NCI-H226 (cell line): ENCODE data around the gene ZNF98.

ENCODE experiments used
- DNase-seq: peaks from one replicate; pipeline ENCODE4 v3.0.0-alpha.2; 2015

The ZNF98 gene

GRCh38 chr19:22422211-22422610, at the start of gene ZNF98:
Gene ZNF98 (minus strand): TSS chr19:22422346. CDS start chr19:22422224, 122 bp downstream.
- no peak for DNase-seq

- no peak for DNase-seq
Observed at GRCh38 chr19:22446605-22447004, 24.5 kb upstream of the ZNF98 start.

- no peak for DNase-seq
Observed at GRCh38 chr19:22438011-22438410, 15.9 kb upstream of the ZNF98 start.

- DNase-seq: no peak
Observed at GRCh38 chr19:22427960-22428913, 6.1 kb upstream of the ZNF98 start.

GRCh38 chr19:22427547-22427946, 5.4 kb upstream of the ZNF98 start:
- DNase-seq: no peak

- DNase-seq: no peak
Observed at GRCh38 chr19:22426901-22427300, 4.8 kb upstream of the ZNF98 start.

- DNase-seq: no peak
Observed at GRCh38 chr19:22421797-22422196, 349 bp downstream of the ZNF98 start.

GRCh38 chr19:22354665-22355064, 67.5 kb downstream of the ZNF98 start:
- no peak for DNase-seq
